ENCODE measurements around the gene FRMD4A.

The FRMD4A gene

GRCh38 chr10:14009371-14010100 is 321.2 kb downstream of the FRMD4A start:
- DNase-seq (ENCODE audit: extremely low spot score, insufficient read length, low read depth) (no peak), FAIRE-seq (peak; percentile 62)

- FAIRE-seq = no peak
- no peak for DNase-seq (ENCODE audit: extremely low spot score, insufficient read length, low read depth)
Measured at GRCh38 chr10:14008740-14009080, 322.0 kb downstream of the FRMD4A start.

GRCh38 chr10:14004536-14004935 is 326.2 kb downstream of the FRMD4A start:
- DNase-seq (ENCODE audit: extremely low spot score, insufficient read length, low read depth) = no peak
- FAIRE-seq = no peak

GRCh38 chr10:14003517-14004184 is 327.1 kb downstream of the FRMD4A start:
- FAIRE-seq = no peak
- DNase-seq (ENCODE audit: extremely low spot score, insufficient read length, low read depth) = no peak

- DNase-seq (ENCODE audit: extremely low spot score, insufficient read length, low read depth) = no peak
- no peak for FAIRE-seq
Measured at GRCh38 chr10:14001298-14002040, 329.3 kb downstream of the FRMD4A start.

GRCh38 chr10:13998163-13998835 is 332.4 kb downstream of the FRMD4A start:
- no peak for DNase-seq (ENCODE audit: extremely low spot score, insufficient read length, low read depth)
- FAIRE-seq = no peak

GRCh38 chr10:13997650-13998049 is 333.1 kb downstream of the FRMD4A start:
- DNase-seq (ENCODE audit: extremely low spot score, insufficient read length, low read depth) = no peak
- no peak for FAIRE-seq

- DNase-seq (ENCODE audit: extremely low spot score, insufficient read length, low read depth) (no peak), FAIRE-seq (peak; percentile 69)
Measured at GRCh38 chr10:13994932-13995331, 335.8 kb downstream of the FRMD4A start.

- DNase-seq (ENCODE audit: extremely low spot score, insufficient read length, low read depth) = no peak
- FAIRE-seq = no peak
Measured at GRCh38 chr10:13993673-13994089, 337.0 kb downstream of the FRMD4A start.

GRCh38 chr10:13993169-13993568 is 337.6 kb downstream of the FRMD4A start:
- no peak for DNase-seq (ENCODE audit: extremely low spot score, insufficient read length, low read depth)
- no peak for FAIRE-seq

- DNase-seq (ENCODE audit: extremely low spot score, insufficient read length, low read depth) (no peak), FAIRE-seq (no peak)
Measured at GRCh38 chr10:13991353-13991752, 339.4 kb downstream of the FRMD4A start.

GRCh38 chr10:13990946-13991345 is 339.8 kb downstream of the FRMD4A start:
- DNase-seq (ENCODE audit: extremely low spot score, insufficient read length, low read depth) = no peak

GRCh38 chr10:13990392-13990805 is 340.3 kb downstream of the FRMD4A start:
- no peak for FAIRE-seq
- no peak for DNase-seq (ENCODE audit: extremely low spot score, insufficient read length, low read depth)

More at GRCh38 chr10:13990946-13991345, 339.8 kb downstream of the FRMD4A start:
- no peak for FAIRE-seq

- FAIRE-seq = no peak
- DNase-seq (ENCODE audit: extremely low spot score, insufficient read length, low read depth) = no peak
Measured at GRCh38 chr10:13989616-13990015, 341.1 kb downstream of the FRMD4A start.

GRCh38 chr10:13987446-13987845 is 343.3 kb downstream of the FRMD4A start:
- FAIRE-seq (no peak), DNase-seq (ENCODE audit: extremely low spot score, insufficient read length, low read depth) (no peak)

- DNase-seq (ENCODE audit: extremely low spot score, insufficient read length, low read depth) (no peak), FAIRE-seq (no peak)
Measured at GRCh38 chr10:13984647-13985155, 346.0 kb downstream of the FRMD4A start.

- no peak for DNase-seq (ENCODE audit: extremely low spot score, insufficient read length, low read depth)
- no peak for FAIRE-seq
Measured at GRCh38 chr10:13983035-13983434, 347.7 kb downstream of the FRMD4A start.

GRCh38 chr10:13978533-13979115 is 352.1 kb downstream of the FRMD4A start:
- DNase-seq (ENCODE audit: extremely low spot score, insufficient read length, low read depth) = no peak

GRCh38 chr10:13977861-13978532 is 352.7 kb downstream of the FRMD4A start:
- no peak for FAIRE-seq

More at GRCh38 chr10:13978533-13979115, 352.1 kb downstream of the FRMD4A start:
- FAIRE-seq = no peak

More at GRCh38 chr10:13977861-13978532, 352.7 kb downstream of the FRMD4A start:
- no peak for DNase-seq (ENCODE audit: extremely low spot score, insufficient read length, low read depth)

Data from GM18507 (cell line).